OCI-LY7 (cell line): Measurements from ENCODE around the gene AOC3.

Experiments
- CTCF ChIP-seq: fragments of 200-600 bp; sonication (generic); conservative IDR thresholded peaks from 2 replicates; pipeline ENCODE4 v1.5.1; 2014; ENCODE audit warnings: mild to moderate bottlenecking, antibody characterized with exemption, low read length, moderate library complexity, mixed read lengths
- EZH2phosphoT487 ChIP-seq: fragments of 200-600 bp; sonication (generic); IDR thresholded peaks from 2 replicates; pipeline ENCODE4 v1.6.1; 2018; ENCODE audit warnings: low read depth, borderline replicate concordance, mild to moderate bottlenecking, mixed run types, antibody characterized with exemption, low read length, moderate library complexity, mixed read lengths

DNA sequence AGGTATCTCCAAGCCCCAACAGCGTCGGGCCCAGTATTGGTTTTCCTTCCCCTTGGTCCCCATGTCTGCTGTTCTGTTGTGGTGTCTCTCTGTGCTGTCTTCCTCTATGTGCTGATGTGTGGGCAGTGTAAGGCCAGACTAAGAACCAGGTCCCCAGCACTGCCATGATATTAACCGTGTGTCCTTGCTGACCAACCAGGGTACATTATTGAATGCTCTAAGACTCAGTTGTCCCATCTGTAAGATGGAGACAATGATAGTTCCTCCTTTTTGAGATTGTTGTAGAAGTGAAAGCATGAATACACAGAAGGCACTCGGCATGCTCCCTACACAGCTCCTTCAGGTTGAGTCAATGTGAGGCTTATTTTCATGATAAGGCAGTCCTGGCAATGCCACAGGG lies 20.6 kb downstream of the AOC3 start:
- TF ChIP-seq CTCF (no peak), EZH2phosphoT487 (no peak)
